AG09309 (cell line): Measurements from ENCODE around the gene DCHS2.

Experiments
- DNase-seq: peaks from one replicate; pipeline ENCODE4 v3.0.0-alpha.2; 2010; ENCODE audit warnings: low read depth
- H3K4me3 ChIP-seq: 2 replicates; pipeline ENCODE4 v1.5.1; 2011; ENCODE audit warnings: mild to moderate bottlenecking, low read depth, low read length, moderate library complexity; ENCODE audit not compliant: control insufficient read depth
- TF ChIP-seq, protein P1 (sequence below): IDR thresholded peaks from 2 replicates; pipeline ENCODE4 v1.5.1; 2011; ENCODE audit warnings: mild to moderate bottlenecking, low read depth, low read length, inconsistent platforms; ENCODE audit not compliant: insufficient read depth, control insufficient read depth; ENCODE audit errors: missing control alignments

Gene DCHS2

GRCh38 chr4:154456889-154457288 lies 34.7 kb downstream of the DCHS2 start:
- TF ChIP-seq, protein P1, sequence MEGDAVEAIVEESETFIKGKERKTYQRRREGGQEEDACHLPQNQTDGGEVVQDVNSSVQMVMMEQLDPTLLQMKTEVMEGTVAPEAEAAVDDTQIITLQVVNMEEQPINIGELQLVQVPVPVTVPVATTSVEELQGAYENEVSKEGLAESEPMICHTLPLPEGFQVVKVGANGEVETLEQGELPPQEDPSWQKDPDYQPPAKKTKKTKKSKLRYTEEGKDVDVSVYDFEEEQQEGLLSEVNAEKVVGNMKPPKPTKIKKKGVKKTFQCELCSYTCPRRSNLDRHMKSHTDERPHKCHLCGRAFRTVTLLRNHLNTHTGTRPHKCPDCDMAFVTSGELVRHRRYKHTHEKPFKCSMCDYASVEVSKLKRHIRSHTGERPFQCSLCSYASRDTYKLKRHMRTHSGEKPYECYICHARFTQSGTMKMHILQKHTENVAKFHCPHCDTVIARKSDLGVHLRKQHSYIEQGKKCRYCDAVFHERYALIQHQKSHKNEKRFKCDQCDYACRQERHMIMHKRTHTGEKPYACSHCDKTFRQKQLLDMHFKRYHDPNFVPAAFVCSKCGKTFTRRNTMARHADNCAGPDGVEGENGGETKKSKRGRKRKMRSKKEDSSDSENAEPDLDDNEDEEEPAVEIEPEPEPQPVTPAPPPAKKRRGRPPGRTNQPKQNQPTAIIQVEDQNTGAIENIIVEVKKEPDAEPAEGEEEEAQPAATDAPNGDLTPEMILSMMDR: no peak
- DNase-seq: no peak

GRCh38 chr4:154456240-154456639 lies 35.4 kb downstream of the DCHS2 start:
- TF ChIP-seq, protein P1: no peak
- no peak for DNase-seq
- H3K4me3 ChIP-seq: no peak overlapping the region

More at GRCh38 chr4:154456889-154457288, 34.7 kb downstream of the DCHS2 start:
- H3K4me3 ChIP-seq: no peak overlapping the region

DNA sequence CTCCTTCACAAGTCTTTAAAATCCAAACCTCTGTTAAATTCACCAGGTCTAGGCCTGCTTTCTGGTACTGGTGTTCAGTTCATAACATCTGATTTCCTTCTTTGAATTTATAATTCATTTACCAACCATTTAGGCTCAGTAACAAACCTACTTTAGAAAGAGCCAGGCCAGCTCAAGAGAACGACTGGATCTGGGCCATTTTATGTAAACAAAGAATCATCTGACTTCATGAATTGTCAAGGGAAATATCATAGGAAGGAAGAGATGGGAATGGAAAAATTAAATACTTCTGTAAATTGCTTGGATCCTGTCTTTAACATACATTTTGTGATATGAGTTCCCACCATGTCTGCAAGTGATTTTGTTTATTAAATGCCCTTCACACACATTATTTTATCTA lies 36.5 kb downstream of the DCHS2 start:
- H3K4me3 ChIP-seq: no peak overlapping the region
- DNase-seq: no peak
- TF ChIP-seq, protein P1: no peak

GRCh38 chr4:154454710-154455109 lies 36.9 kb downstream of the DCHS2 start:
- DNase-seq: no peak
- no peak overlapping the region for H3K4me3 ChIP-seq
- TF ChIP-seq, protein P1: no peak

- TF ChIP-seq, protein P1: no peak
- no peak for DNase-seq
- H3K4me3 ChIP-seq: no peak overlapping the region
Measured at GRCh38 chr4:154452798-154453346, 38.7 kb downstream of the DCHS2 start.

DNA sequence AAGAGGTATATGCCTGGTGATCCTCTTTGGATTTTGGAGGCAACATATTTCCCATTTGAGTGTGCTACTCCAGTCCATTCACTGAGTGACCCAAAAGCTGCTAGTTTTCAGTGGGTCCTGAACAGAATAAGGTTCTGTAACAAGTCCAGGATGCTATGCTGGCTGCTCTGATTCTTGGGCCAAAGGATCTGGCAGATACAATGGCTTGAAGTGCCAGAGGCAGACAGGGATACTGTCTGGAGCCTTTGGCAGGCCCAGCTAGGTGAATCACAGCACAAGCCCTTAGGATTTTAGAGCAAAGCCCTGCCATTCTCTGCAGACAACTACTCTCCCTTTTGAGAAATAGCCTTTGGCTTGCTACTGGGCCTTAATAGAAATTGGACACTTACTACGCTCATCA lies 40.6 kb downstream of the DCHS2 start:
- TF ChIP-seq, protein P1: no peak
- H3K4me3 ChIP-seq: no peak overlapping the region
- no peak for DNase-seq

DNA sequence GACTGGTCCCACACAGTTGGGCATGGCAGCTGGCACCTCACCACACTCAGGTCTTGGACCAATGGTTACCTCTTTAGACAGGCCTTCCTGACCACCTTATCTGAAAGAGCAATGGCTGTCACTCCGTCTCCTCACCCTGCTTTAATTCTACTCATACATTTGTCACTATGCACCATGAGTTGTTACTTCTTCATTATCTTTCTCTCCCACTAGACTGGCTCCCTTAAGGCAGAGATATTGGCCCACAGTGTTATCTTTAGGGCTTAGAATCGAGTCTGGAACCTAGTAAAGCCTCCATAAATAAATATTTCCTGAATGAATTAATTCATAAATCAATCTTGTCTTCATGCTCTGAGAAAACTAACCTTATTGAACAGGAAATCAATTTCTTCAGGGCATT lies 46.6 kb downstream of the DCHS2 start:
- TF ChIP-seq, protein P1: no peak
- no peak overlapping the region for H3K4me3 ChIP-seq
- no peak for DNase-seq
